Activated T-cell treated with anti-CD3 and anti-CD28 coated beads, Interleukin-2, amount 50 U/mL, for 1 hour (primary cell): Measurements from ENCODE around the gene AMIGO1.

ENCODE experiments used
- DNase-seq: peaks from one replicate; pipeline ENCODE4 v3.0.0-alpha.2; 2020

Gene AMIGO1

DNA sequence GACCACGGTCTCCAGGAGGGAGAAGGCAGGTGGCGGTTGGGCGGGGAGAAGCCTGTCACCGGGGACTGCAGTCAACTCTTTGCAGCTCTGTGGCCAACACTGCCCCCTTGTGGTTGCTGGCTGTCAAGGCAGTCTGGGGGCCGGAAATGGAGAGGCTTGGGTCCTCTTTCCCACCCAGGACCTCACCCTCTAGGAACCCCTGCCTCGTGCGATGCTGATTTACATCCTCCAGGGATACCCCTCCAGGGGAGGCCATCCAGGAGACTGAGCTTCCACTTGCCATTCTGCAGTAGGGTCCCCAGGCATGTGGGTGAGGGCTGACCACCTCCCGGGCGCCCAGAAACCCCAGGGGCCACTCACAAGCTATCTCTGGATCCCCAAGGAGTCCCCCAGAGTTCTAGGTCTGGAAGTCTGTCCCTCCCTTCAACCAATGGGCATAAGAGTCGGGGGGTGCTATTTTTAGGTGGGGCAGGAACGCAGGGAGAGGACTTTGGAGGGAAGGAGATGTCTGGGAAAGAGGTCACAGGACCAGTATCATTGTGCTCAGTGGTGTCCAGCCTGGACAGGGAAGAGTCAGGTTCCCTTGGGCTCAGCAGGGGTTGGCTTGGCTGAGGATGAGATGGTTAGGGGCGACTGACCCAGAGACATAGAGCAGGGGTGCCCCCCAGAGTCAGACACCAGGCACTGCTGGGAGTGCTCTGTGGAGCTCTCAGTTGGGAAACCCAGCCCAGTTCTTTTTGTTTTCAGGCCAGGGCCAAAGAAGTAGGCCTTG lies 23.0 kb upstream of the AMIGO1 start:
- peak; percentile 92 for DNase-seq

DNA sequence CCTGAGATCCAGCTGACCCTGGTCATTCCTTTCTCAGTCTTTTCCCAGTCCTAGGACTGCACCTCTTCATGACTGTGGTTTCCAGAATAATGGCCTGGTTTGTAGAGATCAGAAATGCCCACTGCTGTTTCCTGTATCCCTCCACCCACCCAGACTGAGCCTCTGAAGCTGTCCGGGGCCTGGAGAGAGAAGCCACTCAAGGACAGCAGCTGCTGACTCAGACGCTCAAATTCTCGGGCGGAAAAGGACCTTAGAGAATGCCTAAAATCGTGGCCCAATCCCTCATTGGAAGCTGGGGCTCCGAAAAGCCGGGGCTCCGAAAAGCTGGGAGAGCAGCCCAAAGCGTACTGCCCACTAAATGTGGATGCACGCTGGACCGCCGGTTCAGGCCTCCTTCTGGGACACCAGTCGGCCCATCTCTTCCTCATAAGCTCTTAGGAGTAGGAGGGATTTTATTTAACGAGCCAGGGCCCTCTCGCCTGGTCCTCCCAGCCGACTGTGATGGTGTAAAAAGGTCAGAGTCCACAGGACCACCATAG lies 22.4 kb upstream of the AMIGO1 start:
- DNase-seq, result no peak

DNA sequence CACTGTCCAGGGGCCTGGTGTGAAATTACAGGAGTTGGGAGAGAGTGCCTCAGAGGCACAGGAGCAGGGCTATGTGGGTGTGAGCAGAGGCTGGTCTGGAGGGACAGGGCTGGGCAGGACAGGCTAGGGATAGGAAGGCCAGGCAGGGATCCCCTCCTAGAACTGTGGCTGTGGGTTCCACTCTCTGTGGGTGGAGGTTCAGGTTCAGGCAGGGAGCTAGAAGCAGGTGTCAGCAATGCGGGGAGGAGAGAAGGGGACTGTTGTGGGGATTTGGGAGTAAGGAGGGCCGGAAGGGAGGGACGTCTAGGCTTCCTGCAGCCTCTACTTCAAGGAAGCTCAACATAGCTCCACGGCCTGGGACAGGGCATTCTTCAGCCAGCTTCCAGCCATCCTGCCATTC lies 21.9 kb upstream of the AMIGO1 start:
- no peak for DNase-seq

DNA sequence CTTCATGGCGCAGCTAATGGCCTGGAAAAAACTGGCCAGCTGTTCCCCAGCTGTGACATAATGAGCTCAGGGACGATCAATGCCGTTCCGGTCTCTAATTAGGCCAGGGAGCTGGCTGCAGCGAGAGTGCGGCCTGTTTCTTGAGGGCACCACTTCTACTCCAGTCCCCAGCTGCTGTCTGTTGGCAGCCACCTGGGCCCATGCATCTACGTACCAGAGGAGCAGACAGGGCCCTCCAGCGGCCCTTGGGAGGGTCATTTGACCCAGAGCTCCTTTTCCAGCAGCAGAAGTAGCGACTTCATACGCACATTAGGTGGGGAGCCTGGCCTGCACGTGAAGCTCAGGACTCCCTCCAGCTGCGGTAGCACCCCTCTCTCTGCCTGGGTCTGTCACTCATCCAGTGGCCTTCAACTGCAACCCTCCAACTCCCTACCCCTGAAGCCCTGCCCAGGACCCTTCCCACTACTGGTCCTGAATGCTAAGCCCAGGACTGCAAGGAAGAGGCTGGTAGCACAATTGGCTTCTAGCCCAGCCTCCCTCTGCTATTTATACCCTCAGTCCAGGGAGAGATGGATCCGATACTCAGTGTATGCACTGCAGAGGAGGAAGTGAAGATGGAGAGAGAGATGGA lies 21.0 kb upstream of the AMIGO1 start:
- no peak for DNase-seq

DNA sequence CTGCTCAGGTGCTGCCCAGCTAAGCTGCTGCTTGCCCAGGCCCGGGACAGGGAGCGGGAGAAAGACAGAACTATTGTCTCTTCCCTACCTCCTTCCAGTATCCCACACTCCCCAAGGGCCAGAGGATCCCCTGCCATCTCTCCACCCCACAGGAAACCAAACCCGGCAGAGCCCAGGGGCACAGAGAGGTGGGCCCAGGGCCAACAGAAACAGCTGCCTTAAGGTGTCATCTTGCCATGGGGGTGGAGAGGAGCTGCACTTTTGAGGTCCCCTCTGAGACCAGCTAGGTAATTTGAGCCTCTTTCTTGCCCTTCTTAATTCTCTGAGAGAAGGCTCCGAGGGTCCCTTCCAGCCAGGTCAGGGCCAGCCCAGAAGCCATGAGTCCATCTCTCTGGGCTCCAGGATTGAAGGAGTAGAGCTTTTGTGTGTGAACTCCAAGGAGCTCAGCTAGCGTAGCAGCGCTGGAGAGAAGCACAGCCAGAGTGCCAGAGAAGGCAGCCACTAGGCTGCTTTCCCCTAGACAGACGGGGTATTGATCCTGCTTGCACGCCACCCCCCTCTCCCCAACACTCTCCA lies 20.4 kb upstream of the AMIGO1 start:
- no peak for DNase-seq

DNA sequence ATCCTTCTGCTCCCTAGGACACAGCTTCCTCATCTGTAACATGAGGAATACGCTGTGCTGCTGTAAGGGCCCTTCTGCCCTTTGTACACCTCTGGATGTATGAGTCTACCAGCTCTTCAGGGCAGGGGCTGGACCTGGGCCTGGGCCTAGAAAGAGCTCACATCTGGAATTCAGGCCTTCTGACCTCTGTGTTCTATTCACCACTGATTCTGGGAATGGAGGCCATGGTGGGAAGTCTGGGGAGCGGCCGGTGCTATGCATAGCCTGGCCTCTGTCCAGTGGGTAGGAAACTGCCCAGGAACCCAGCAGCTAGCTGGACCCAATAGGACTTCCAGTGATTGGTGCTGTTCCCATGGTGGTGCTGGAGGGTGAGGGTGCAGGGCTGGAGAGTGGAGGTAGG lies 19.2 kb upstream of the AMIGO1 start:
- DNase-seq, result no peak

DNA sequence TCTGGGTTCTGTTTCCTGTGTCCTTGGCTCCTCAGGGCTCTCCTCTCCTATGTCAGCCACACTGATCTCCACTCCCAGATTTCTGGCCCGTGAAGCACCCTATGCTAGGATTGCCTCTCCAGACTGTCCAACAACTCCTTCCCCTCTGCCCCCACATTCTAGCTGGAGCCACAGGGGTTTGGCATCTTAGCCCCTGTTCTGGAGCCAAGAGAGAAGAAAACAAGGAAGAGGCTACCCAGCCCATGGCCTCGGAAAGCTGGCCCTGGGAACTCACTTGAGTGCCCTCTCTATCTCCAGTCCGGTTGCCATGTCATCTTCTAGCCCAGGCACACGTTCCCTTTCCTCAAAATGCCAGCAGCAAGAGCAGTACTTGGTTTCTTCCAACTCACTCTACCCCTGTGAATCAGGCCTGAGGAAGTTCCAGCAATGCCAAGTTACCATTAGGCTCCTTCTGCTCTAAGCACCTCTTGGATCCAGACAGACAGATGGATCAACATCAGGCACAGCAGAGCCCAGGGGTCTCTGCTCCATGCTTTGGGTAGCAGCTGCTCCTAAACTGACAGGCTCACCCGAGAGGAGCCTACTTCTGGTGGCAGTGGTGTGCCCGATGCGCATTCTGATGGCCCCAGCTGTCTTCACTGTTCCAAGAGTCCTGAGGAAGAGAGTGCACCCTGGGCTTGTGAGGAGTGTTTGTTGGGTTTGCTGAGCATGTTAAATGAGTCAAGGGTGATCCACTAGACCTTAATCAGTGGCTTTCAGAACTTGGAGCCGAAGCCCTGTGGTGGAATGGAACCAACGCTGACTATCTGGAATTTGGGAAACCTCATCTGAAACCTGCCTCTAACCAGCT lies 18.5 kb upstream of the AMIGO1 start:
- no peak for DNase-seq

DNA sequence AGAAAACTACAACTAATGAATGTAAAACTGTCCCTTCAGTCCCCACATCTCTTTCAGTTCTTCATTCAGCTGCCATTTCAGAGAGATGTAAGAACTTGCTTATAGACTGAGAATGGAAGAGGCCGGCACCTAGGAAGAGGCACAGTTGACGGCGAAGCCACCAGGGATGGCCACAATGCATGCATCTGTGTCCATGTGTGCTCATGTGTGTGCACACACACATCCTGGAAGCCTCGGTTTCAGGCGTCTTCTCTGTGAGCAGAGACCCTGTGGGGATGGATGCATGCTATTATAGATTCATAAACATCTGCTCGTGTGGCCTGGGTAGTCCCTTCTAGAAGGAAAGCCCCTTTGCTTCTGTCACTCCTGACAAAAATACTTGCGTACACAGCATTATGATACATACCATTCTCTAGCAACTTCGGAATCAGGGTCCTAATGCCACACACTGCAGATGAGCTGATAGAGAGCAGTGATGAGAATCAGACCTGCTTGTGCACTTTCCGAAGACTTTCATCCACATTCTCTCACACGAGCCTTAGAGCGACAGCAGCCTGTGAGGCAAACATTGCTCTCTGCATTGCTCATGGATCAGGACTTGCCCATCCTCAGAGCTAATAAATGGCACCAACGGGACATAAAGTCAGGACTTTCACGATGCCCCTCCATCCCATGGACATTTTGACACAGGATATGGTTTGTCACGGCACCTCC lies 17.7 kb upstream of the AMIGO1 start:
- no peak for DNase-seq

DNA sequence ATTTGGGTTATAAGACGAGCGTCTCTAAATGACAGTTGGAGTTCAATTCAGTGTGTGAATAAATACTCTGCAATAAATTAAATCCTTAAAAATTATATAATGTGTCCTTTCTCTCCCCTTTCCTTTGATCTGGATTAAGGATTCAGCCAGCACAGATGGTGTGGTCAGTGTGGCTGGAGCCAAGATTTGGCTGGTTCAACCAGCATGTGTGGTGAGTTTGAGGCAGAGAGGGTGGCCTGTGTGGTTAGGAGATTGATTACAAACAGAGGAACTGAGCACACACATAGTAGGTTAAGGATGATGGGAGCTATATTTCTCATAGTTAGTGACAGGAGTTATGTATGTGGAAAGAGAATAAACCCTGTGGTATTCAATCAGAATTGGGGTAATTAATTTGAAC lies 14.2 kb upstream of the AMIGO1 start:
- DNase-seq, result no peak

DNA sequence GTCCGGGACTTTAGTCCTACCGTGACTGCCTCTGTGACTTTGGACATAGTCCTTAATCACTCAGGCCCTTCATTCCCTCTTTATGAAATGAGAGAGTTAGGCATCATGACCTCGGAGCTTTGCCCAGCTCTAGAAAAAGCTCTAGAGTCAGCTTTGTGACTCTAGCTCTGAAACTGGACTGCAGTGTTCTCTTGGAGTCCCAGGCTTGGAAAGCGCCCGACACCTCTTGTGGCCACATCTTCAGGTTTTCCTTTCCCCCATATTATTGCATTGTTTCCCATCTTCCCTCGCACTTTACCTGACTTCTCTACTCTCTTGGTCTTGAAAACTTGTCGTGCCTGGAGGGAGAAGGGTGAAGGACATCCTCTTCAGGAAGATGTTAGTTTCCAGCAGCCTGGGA lies 12.5 kb upstream of the AMIGO1 start:
- DNase-seq, result no peak

DNA sequence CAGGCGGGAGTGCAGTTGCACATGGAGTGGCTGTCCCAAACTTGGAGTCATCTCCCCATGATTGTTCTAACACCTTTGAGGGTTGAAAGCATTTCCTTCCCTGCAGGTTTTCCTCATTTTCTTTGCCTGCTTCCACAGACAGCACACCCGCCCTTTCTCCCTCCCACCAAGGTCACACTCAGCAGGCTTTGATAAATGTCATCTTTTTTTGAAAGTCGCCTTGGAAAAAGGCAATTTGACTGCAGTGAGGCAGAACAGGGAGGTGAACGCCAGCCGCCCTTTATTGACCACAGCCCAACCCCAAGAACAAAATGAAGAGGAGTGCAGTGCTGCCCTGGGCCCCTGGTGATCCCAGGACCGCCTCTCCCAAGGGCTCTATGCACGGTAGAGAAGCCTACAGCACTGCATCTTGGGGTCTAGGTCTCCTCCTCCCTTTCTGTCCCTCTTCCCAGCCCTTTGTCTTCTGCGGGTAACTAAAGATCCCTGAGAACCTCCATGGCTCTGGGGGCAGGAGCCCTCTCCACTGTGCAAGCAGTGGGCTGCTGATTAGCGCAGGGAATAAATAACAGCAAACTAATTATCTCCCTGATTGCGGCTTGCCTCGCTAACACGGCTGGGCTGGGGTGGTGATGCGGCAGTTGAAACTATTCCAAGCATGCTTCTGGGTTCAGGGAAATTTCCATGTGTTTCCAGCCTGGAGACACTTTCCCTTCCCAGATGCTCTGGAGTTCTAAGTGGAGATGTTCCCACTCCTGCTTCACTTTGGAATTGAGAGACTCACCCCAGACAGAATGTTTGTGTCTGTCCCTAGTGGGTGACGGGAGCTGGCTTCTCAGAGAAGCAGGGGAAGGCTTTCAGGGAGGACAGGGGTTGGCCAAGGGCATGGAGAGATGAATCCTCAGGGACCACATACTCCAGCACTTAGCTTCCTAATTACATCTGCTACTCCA lies 11.8 kb upstream of the AMIGO1 start:
- no peak for DNase-seq

DNA sequence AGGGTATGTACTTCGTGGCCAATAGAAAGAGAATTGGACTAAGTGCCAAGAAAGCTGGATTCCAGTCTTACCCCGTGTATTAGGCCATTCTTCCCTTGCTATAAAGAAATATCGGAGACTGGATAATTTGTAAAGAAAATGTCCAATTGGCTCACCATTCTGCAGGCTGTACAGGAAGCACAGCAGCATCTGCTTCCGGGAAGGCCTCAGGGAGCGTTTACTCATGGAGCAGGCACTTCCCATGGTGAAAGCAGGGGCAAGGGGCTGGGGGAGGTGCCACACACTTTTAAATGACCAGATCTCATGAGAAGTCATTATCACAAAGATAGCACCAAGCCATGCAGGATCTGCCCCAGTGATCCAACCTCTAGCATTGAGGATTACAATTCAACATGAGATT lies 7.8 kb upstream of the AMIGO1 start:
- no peak for DNase-seq

DNA sequence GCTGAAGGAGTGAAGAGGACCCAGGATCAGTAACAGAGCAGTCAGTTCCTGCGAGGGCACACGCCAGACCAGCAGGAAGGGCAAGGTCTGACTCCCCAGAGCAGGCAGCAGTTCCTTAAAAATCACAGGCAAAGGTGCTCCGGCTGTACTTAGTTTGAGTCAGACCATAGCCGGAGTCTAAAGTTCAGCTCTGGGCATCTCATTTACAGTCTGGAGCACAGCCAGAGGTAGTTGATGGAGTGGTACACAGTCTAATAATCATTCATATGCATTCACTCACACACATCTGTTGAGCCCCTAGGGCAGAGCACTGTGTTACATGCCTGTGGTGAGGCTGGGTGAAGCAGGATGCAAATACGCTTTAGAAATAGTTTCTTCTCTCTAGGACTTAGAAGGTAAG lies 7.3 kb upstream of the AMIGO1 start:
- DNase-seq, result no peak

DNA sequence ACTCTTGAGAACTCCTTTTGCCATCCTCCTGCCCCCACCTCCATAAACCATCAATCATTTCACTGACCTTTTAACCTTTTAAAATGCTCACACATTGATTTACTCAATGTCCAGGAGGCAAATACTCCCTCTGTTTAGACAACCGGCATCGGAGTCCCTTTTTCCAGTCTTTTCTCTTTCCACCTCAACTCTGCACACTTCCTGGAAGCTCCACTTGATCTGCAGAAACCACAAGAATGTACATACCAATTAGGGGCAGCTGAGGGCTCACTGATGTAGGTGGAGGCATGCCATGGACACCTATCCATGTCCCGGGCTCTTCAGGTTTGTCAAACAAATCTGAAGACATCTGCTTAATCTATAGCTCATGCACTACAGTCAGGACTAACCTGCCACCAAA lies 5.3 kb upstream of the AMIGO1 start:
- no peak for DNase-seq

DNA sequence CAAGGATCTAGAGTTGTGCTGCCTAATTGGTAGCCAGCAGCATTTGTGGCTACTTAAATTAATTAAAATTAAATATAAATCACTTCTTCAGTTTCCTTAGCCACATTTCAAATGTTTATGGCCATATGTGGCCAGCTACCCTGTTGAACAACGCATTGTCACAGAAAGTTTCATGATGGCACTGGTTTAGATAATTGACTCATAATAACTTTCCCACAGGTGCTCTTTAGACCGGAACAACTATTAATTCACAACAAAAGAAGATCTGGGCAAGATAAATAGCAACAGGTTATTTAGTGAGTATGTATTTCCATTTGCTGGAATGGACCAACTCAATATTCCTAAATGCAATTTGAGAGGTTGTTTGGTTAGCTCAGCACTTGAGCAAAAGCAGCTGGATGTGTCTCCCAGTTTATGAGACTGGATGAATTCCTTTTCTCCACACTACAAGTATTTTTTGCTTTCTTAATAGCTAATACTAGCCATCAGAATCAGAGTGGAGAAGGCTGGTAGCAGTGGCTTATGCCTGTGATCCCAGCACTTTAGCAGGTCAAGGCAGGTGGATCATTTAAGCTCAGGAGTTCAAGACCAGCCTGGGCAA lies 3.7 kb upstream of the AMIGO1 start:
- DNase-seq, result no peak

DNA sequence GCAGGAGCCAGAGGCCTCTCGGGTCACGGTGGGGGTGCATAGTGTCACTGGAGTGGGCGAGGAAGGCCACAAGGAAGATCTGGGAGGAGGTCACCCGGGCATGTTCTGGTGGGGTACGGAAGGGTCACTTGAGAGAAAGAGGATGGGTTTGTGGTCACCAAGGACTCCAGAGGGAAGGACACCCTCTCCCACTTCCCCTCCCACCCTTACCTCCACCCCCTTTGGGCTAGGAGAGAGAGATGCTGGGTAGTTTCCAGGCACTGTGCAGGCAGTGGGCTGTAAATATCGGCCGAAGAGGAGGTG lies 703 bp downstream of the AMIGO1 start:
- no peak for DNase-seq

DNA sequence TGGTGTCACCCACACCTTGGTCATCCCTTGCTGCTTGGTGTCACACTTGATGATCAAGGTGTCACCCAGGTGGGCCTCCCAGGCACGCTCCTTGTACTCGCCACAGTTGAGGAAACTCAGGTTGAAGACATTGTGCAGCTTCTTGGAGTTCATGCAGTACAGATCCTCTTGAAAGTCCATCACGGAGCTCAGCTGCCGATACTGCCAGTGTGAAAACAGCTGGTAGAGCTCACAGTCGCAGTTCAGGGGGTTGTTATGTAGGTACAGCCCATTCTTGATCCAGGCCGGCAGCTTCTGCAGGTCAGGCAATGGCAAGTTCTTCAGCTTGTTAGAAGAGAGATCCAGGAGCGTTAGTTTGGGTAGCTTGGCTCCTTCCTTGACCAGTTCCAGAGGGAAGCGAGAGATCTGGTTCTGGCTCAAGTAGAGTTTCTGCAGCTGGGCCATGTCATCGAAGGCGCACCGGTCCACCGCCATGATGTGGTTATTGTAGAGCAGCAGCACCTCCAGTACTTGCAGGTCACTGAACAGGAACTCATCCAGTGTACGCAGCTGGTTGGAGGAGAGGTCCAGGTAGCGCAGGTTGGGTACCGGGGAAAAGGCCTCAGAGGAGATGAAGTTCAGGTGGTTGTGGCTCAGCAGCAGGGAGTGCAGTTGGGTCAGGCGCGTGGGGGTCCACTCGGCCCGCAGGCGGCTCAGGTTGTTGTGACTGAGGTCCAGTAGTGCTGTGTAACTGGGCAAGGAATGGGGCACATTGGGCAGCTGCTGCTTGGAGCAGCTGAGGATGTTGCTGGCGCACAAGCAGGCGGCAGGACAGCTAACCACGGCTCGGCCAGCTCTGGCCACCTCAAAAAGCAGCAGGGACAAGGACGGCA lies 1.3 kb downstream of the AMIGO1 start:
- DNase-seq, result no peak

DNA sequence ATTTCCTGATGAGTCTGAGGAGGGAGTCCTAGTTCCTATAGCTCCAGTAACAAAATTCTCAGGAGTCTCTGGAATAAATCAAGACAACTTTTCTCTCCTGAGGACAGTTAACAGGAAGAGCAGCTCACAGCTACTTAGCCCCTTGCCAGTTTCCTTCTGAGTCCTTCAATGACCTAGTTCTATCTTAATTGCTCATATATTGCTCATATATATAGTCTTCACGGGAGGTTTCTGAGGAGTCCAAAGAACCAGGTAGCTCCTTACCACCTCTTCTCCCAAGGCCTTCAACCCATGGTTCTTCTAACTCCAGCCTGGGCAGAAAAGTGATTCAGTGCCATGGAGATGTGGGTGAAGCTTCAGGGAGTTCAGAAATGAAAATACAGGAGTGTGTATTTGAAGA lies 4.6 kb downstream of the AMIGO1 start:
- no peak for DNase-seq

DNA sequence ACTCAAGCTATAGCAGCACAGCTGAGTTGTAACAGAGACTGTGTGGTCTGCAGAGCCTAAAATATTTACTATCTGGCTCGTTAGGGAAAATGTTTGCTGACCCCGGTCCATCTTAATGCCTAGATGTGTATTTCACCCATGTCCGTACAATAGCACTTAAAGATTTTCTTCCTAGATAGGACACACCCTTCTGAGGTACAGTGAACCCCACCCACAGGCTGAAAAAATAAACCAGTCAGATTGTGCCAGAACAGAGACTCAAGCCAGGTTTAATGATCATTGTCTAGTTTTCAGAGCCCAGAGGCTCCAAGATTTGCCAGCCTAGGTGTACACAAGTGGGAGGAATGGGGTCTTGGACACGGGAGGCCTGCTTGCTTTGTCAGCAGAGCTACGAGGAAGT lies 5.6 kb downstream of the AMIGO1 start:
- no peak for DNase-seq

DNA sequence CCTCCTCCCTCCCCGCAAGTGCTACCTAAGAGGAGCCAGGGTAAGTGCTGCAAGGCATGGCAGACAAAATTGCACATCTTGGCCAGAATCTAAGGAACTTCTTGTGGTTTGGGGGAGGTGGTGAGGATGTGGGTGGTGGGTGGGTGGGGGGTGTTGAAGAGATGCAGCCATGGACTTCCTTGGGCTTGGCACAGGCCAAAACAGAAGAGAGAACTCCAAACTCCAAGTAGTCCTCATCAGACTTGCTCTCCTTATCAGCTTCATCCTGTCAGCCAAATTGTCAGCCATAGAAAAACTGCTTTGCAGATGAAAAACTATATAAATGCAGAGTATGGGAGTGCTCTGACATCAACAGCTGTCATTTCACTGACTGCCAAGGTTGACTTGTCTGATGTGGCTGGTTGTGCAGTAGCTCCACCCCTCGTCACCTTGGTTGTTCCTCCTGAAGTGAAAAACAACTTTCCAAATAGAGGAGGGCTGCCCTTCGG lies 7.1 kb downstream of the AMIGO1 start:
- DNase-seq, result peak; percentile 50
